NCI-H2227 (cell line): ENCODE results near the gene ABO.
"Not testable (repeated sequence)": the region's sequence is repeated elsewhere in the genome, so short reads cannot be mapped to it uniquely, and the experiment has no call there.

Experiments
- DNase-seq: peaks from one replicate; lab custom pipeline; 2025; ENCODE audit not compliant: unreplicated experiment; lab: John Stamatoyannopoulos, UW

The ABO gene

GRCh38 chr9:133275105-133276000, at the start of gene ABO:
Gene ABO, minus strand, starts transcription at chr9:133275201.
- peak; percentile 36 for DNase-seq

GRCh38 chr9:133323991-133324703, 49.1 kb upstream of the ABO start:
- no peak for DNase-seq

GRCh38 chr9:133323211-133323610, 48.2 kb upstream of the ABO start:
- DNase-seq = no peak

- DNase-seq = no peak
Observed at GRCh38 chr9:133322701-133323100, 47.7 kb upstream of the ABO start.

GRCh38 chr9:133321411-133321935, 46.5 kb upstream of the ABO start:
- no peak for DNase-seq

GRCh38 chr9:133320421-133320881, 45.5 kb upstream of the ABO start:
- no peak for DNase-seq

- not testable (repeated sequence) for DNase-seq
Observed at GRCh38 chr9:133317551-133317950, 42.5 kb upstream of the ABO start.

- DNase-seq = no peak
Observed at GRCh38 chr9:133315997-133316396, 41.0 kb upstream of the ABO start.

- no peak for DNase-seq
Observed at GRCh38 chr9:133309608-133310007, 34.6 kb upstream of the ABO start.

- DNase-seq = no peak
Observed at GRCh38 chr9:133307301-133307700, 32.3 kb upstream of the ABO start.

GRCh38 chr9:133306242-133307204, 31.5 kb upstream of the ABO start:
- DNase-seq = no peak

- DNase-seq = no peak
Observed at GRCh38 chr9:133305731-133306130, 30.7 kb upstream of the ABO start.

- DNase-seq = no peak
Observed at GRCh38 chr9:133304477-133305377, 29.7 kb upstream of the ABO start.

GRCh38 chr9:133304158-133304470, 29.1 kb upstream of the ABO start:
- no peak for DNase-seq

GRCh38 chr9:133303266-133304157, 28.5 kb upstream of the ABO start:
- DNase-seq = no peak

- DNase-seq = no peak
Observed at GRCh38 chr9:133301253-133302230, 26.5 kb upstream of the ABO start.

- not testable (repeated sequence) for DNase-seq
Observed at GRCh38 chr9:133299996-133300395, 25.0 kb upstream of the ABO start.

- DNase-seq = no peak
Observed at GRCh38 chr9:133294257-133294656, 19.3 kb upstream of the ABO start.
